HG03378 (cell line): Measurements from ENCODE around the gene P2RX2.

ENCODE experiments used
- ATAC-seq: cut with Tn5 transposase; IDR thresholded peaks from one replicate; pipeline ENCODE4 v1.9.1; 2021; ENCODE audit warnings: mild to moderate bottlenecking, moderate library complexity; ENCODE audit not compliant: unreplicated experiment

The P2RX2 gene

DNA sequence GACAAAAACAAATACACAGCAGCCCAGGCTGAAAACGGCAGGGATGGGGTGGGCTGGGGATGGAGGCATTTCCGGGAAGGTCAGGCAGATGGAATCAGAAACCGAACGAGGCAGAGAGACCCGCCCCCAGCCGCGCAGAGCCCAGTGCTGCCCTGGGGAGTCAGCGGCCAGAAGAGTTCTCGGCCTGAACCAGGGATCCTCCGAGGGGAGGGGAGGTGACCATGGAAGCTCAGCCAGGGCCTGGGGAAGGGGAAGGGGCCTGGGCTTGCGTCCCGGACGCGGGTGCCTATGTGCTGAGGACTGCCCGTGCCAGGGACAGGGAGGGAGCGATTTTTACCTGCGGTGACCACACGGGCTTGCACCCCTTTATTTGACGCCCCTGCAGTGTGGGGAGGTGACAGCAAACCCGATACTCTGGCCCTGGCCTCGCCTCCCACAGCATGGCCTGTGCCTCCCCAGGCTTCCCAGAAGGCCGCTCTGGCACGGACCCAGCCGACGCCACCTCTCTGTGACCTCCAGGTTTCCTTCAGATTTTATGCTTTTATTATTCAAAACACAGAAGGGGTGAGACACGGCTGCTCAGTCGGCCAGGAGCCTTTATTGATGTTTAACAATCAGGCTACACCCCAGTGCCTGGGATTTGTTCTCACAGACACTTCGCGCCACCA, 15.9 kb upstream of the P2RX2 start:
- no peak for ATAC-seq

GRCh38 chr12:132603240-132604150, 15.1 kb upstream of the P2RX2 start:
- ATAC-seq, result no peak

DNA sequence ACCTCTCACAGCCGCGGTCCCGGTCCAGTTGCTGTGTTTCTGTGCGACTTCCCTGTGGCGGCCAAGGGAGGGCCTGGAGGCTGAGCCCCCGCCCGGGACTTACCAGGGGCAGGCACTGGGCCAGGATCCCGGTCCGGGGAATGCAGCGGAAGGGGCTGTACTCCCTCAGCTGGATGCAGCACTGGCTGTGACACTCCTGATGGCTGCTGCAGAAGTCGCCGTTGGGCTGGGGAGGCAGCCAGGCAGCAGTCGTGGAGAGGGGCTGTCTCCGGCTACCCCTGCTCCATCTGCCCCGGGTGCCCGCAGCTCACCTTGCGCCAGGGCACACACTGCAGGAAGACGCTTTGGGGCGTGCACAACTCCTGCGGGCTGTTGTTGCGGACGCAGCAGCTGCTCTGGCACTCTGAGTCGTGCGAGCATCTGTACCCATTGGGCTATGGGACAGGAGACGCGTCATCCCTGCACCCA, 14.4 kb upstream of the P2RX2 start:
- no peak for ATAC-seq

- no peak for ATAC-seq
Measured at GRCh38 chr12:132604668-132605441, 13.7 kb upstream of the P2RX2 start.

DNA sequence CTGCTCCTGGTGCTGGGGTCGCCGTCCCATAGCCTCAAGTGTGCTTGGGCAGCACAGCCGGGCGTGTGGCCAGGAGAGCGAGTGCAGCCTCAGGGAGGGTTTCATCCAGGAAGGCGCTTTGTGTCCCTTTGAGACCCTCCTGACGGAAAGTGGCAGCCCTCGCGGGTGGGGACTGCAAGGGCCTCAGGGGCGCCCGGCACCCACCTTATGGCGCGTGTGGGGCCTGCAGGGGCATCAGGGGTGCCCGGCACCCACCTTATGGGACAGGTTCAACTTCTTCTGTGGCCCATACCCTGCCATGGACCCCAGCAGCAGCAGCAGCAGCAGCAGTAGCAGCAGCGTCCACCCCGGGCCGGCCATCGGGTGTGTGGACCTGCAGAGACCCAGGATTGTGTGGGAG, 12.7 kb upstream of the P2RX2 start:
- no peak for ATAC-seq

- ATAC-seq, result no peak
Measured at GRCh38 chr12:132606466-132606865, 12.1 kb upstream of the P2RX2 start.

GRCh38 chr12:132606927-132607326, 11.6 kb upstream of the P2RX2 start:
- ATAC-seq, result no peak

- no peak for ATAC-seq
Measured at GRCh38 chr12:132608231-132609171, 10.1 kb upstream of the P2RX2 start.

- ATAC-seq, result no peak
Measured at GRCh38 chr12:132610051-132610759, 8.4 kb upstream of the P2RX2 start, which contains the start of gene LRCOL1. Gene LRCOL1 (minus strand): TSS chr12:132610582. CDS start chr12:132606251, 4,331 bp downstream.

- no peak for ATAC-seq
Measured at GRCh38 chr12:132610866-132611602, 7.5 kb upstream of the P2RX2 start.

GRCh38 chr12:132611620-132612019, 7.0 kb upstream of the P2RX2 start:
- ATAC-seq, result no peak

GRCh38 chr12:132614029-132614428, 4.5 kb upstream of the P2RX2 start:
- ATAC-seq, result no peak

GRCh38 chr12:132614861-132615578, 3.6 kb upstream of the P2RX2 start:
- ATAC-seq, result no peak

- no peak for ATAC-seq
Measured at GRCh38 chr12:132615579-132616038, 3.0 kb upstream of the P2RX2 start.

- ATAC-seq, result no peak
Measured at GRCh38 chr12:132617135-132617701, 1.4 kb upstream of the P2RX2 start.

- ATAC-seq, result no peak
Measured at GRCh38 chr12:132617822-132618682, 524 bp upstream of the P2RX2 start.

GRCh38 chr12:132619071-132619385, 452 bp downstream of the P2RX2 start:
- no peak for ATAC-seq
